HepG2 (cell line): ENCODE measurements around the gene FAS. TPM values are rescaled to one million over a fixed set of nuclear protein-coding genes. Genes with fewer than 3 reads are reported as not detected.
A peak's percentile ranks its signal among the peaks of the same experiment; 100 is the strongest.
"Not testable (repeated sequence)": the region's sequence is repeated elsewhere in the genome, so short reads cannot be mapped to it uniquely, and the experiment has no call there.

Experiments used
- ATAC-seq: fragments of 200-7000 bp; cut with Tn5 transposase; 3 replicates; pipeline ENCODE4 v1.9.1; 2020; ENCODE audit warnings: mild to moderate bottlenecking, moderate library complexity
- BruUV-seq: library from RNA; stranded (reverse); fragments of 400-500 nt; replicated peaks from 2 replicates; lab custom pipeline; 2021; lab: Mats Ljungman, UMichigan
- CTCF ChIA-PET: fragments of 300-600 bp; formaldehyde crosslinking; extraction: SDS; loops from one replicate; lab custom pipeline; 2021; ENCODE audit warnings: low total read pairs, inconsistent platforms, low intra/inter-chr PET ratio; lab: Yijun Ruan, JAX
- POLR2A ChIA-PET: fragments of 350-600 bp; sonication (Branson Sonifier 250); formaldehyde crosslinking; loops from one replicate; lab custom pipeline; 2020; ENCODE audit warnings: antibody characterized with exemption, inconsistent platforms; lab: Yijun Ruan, JAX
- DNase-seq: peaks from one replicate; pipeline ENCODE4 v3.0.0-alpha.2; 2015; ENCODE audit warnings: low spot score
- FAIRE-seq: peaks from 3 replicates; lab custom pipeline; 2011; peaks lifted over from hg19 to GRCh38; lab: Jason Lieb, UNC
- H2AFZ ChIP-seq: one replicate; pipeline ENCODE4 v1.6.1; 2011; ENCODE audit warnings: low read length, inconsistent platforms
- H3K27ac ChIP-seq: fragments of 300-600 bp; 3 replicates; pipeline ENCODE4 v1.8.0; 2011; ENCODE audit warnings: mixed run types, mild to moderate bottlenecking, mixed read lengths, low read length, inconsistent platforms; ENCODE audit not compliant: insufficient read depth; ENCODE audit errors: extremely low read length
- H3K27me3 ChIP-seq, 2 experiments: fragments of 200-600 bp in 1 of 2; 2 replicates in 1 of 2; 3 replicates in 1 of 2; pipeline versions ENCODE4 v1.6.0 to v1.8.0; 2011; ENCODE audit warnings: low read length in 2 of 2, mild to moderate bottlenecking in 2 of 2, moderate library complexity in 2 of 2, inconsistent platforms in 1 of 2; ENCODE audit not compliant: insufficient read depth in 2 of 2, control insufficient read depth in 1 of 2
- H3K36me3 ChIP-seq, 2 experiments: fragments of 200-600 bp in 1 of 2; replicated peaks in 1 of 2; 2 replicates in 1 of 2; 3 replicates in 1 of 2; pipeline versions ENCODE4 v1.5.1 to v1.8.0; 2011; ENCODE audit warnings: low read length in 2 of 2, inconsistent platforms in 1 of 2; ENCODE audit not compliant: insufficient read depth in 2 of 2, control insufficient read depth in 1 of 2
- H3K4me1 ChIP-seq: 2 replicates; pipeline ENCODE4 v1.5.1; 2012; ENCODE audit warnings: low read length, inconsistent platforms; ENCODE audit not compliant: insufficient read depth
- H3K4me2 ChIP-seq: 2 replicates; pipeline ENCODE4 v1.6.0; 2011; ENCODE audit warnings: low read depth, low read length, inconsistent platforms
- H3K4me3 ChIP-seq, 3 experiments: fragments of 200-600 bp in 1 of 3; sonication (generic), shearing (Covaris generic) in 1 of 3; replicated peaks in 1 of 3; 2 replicates each; pipeline ENCODE4 v1.5.1; 2011 to 2016; ENCODE audit warnings: low read length in 3 of 3, inconsistent platforms in 2 of 3, low read depth in 2 of 3, mild to moderate bottlenecking in 2 of 3, control low read depth in 1 of 3, mixed read lengths in 1 of 3; ENCODE audit not compliant: insufficient read depth in 1 of 3
- H3K79me2 ChIP-seq: one replicate; pipeline ENCODE4 v1.6.1; 2011; ENCODE audit warnings: low read length, inconsistent platforms; ENCODE audit not compliant: insufficient read depth
- H3K9ac ChIP-seq: 2 replicates; pipeline ENCODE4 v1.6.0; 2011; ENCODE audit warnings: mild to moderate bottlenecking, low read depth, low read length, inconsistent platforms; ENCODE audit not compliant: insufficient read depth
- H3K9me3 ChIP-seq: 2 replicates; pipeline ENCODE4 v1.5.1; 2012; ENCODE audit warnings: mild to moderate bottlenecking, low read length
- H4K20me1 ChIP-seq: 2 replicates; pipeline ENCODE4 v1.6.0; 2011; ENCODE audit warnings: inconsistent platforms, mild to moderate bottlenecking, low read length, moderate library complexity; ENCODE audit not compliant: insufficient read depth
- CHD4 ChIP-seq: fragments of 200-600 bp; sonication (generic); IDR thresholded peaks from 2 replicates; pipeline ENCODE4 v1.7.0; 2017; ENCODE audit warnings: mild to moderate bottlenecking, low read length, borderline replicate concordance
- GFI1 ChIP-seq: sonication (generic); formaldehyde crosslinking; IDR thresholded peaks from 2 replicates; pipeline ENCODE4 v1.5.0; 2020; ENCODE audit warnings: missing genetic modification reagents, mild to moderate bottlenecking, borderline replicate concordance
- HOXA7 ChIP-seq: sonication (generic); formaldehyde crosslinking; IDR thresholded peaks from 2 replicates; pipeline ENCODE4 v1.8.1; 2022; ENCODE audit warnings: mild to moderate bottlenecking, missing genetic modification reagents, moderate library complexity
- NFRKB ChIP-seq: fragments of 450-650 bp; IDR thresholded peaks from 2 replicates; pipeline ENCODE4 v1.6.1; 2017
- PHF21A ChIP-seq: sonication (generic); formaldehyde crosslinking; IDR thresholded peaks from 2 replicates; pipeline ENCODE4 v1.5.0; 2020; ENCODE audit warnings: mild to moderate bottlenecking, missing genetic modification reagents
- RFXAP ChIP-seq: sonication (generic); formaldehyde crosslinking; IDR thresholded peaks from 2 replicates; pipeline ENCODE4 v1.4.0; 2020; ENCODE audit warnings: missing genetic modification reagents, borderline replicate concordance
- SOX6 ChIP-seq, 2 experiments: fragments of 450-650 bp in 1 of 2; sonication (generic) in 1 of 2; formaldehyde crosslinking in 1 of 2; IDR thresholded peaks; 2 replicates each; pipeline versions ENCODE4 v1.4.0 to v1.6.1; 2017 to 2020; ENCODE audit warnings: antibody characterized with exemption in 1 of 2, mild to moderate bottlenecking in 1 of 2, missing genetic modification reagents in 1 of 2
- ZEB1 ChIP-seq: IDR thresholded peaks from 2 replicates; pipeline ENCODE4 v1.6.1; 2012; ENCODE audit warnings: mild to moderate bottlenecking, low read depth, inconsistent platforms; ENCODE audit not compliant: insufficient replicate concordance
- ZKSCAN1 ChIP-seq: fragments of 150-350 bp; IDR thresholded peaks from 2 replicates; pipeline ENCODE4 v1.6.1; 2014; ENCODE audit warnings: low read length
- ZNF709 ChIP-seq: sonication (generic); formaldehyde crosslinking; IDR thresholded peaks from 2 replicates; pipeline ENCODE4 v1.5.0; 2020; ENCODE audit warnings: mild to moderate bottlenecking, missing genetic modification reagents
- WGBS: methylation state at CpG from one replicate; pipeline ENCODE4 v1.1.6; 2017; ENCODE audit warnings: low lambda C conversion rate; 5-methylcytosine and 5-hydroxymethylcytosine counted together
- in situ Hi-C: cut with HindIII; loops from 2 replicates; pipeline ENCODE4 v1.10.0; 2017; ENCODE audit warnings: low pct_unique_long_range_greater_than_20kb; ENCODE audit not compliant: extremely low pct_ligation_motif_present
- intact Hi-C: fragments of 100-400 bp; cut with micrococcal nuclease; formaldehyde crosslinking; loops from one replicate; pipeline ENCODE4 v1.10.0; 2022; ENCODE audit not compliant: unreplicated experiment
- polyA plus RNA-seq, 8 experiments: library from polyadenylated mRNA; depleted of rRNA in 3 of 8; stranded (reverse) in 7 of 8; unstranded in 1 of 8; fragments of >200 nt; fragmentation: Illumina TruSeq in 4 of 8; extraction: Trizol in 4 of 8; gene quantifications; 2 replicates each; pipeline versions ENCODE4 v1.2.1 to v1.2.3, GENCODE V29; 2011 to 2016; ENCODE audit warnings: low read depth in 4 of 8, missing spikeins in 1 of 8, mixed read lengths in 1 of 8; ENCODE audit not compliant: insufficient read depth in 1 of 8
- total RNA-seq, 5 experiments: library from RNA; depleted of rRNA; stranded (reverse); fragments of >200 nt; fragmentation: Illumina TruSeq; extraction: Trizol; gene quantifications; 2 replicates each; pipeline ENCODE4 v1.2.3, GENCODE V29; 2016; ENCODE audit warnings: low read depth in 1 of 5

The FAS gene
- total and polyA plus RNA-seq, 2 of the 13 experiments (the other 11 are each of a cell fraction or from before 2014, with no cell fraction given) = 5.9 to 17.9 TPM

DNA sequence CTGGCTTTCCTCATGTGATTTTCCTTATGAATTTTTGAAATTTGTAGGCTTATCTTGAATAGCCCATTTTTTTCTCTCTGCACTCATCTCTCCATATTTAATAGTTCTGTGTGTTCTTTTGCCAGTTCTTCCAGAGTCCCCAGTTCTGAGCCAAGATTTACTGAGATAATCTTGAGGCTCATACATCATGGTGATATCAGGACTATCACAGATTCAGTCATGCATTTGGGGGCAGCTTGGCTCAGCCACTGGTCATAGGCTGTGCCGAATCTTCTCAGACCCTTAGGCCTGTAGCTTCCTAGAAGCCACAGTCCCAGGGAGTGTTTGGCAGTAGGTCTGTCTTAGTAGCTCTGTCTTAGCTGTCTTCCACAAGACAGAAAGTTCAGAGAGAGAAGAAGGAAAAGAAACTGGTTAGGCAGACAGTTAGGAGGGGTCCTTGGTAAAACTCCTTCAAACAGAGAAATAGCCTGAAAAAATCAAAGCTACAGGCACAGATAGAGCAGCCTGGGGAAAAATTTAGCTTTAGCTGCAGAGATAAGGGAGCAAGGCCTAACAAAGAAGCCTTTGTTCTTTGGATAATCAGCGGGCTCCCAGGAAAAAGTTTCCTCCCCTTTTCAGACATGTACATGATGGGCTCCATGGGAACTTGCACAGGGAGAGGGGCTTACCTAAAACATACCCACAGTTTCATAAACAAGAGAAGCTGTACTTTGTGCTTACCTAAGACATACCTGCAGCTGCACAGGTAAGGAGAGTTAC, 29.1 kb downstream of the FAS start:
- Histone ChIP-seq H3K9me3 (peaks cover 3% of the 10 kb centered on the region; the same call in 1 of the 2 replicates), H4K20me1 (no peaks in the 10 kb centered on the region), H2AFZ (no peak overlapping the region), H3K27me3 (no peaks in the 10 kb centered on the region), H3K4me1 (peaks cover 11% of the 10 kb centered on the region), H3K79me2 (no peaks in the 10 kb centered on the region), H3K4me2 (peak overlapping the region; percentile 33; the same call in 1 of the 2 replicates), H3K9ac (no peak overlapping the region), H3K27ac (peak overlapping the region; percentile 22), H3K4me3 (no peak overlapping the region), H3K36me3 (no peaks in the 10 kb centered on the region)
- in situ Hi-C loops (no loop called here), intact Hi-C loops (loop anchor here (1.0 to 10.0 kb wide), 3 partner anchors 10 to 535 kb away; partner anchors contain the start of gene STAMBPL1)
- DNase-seq (peak; percentile 60), FAIRE-seq (no peak), ATAC-seq (peak; percentile 83)
- WGBS = 46% methylated on average over 2 of the region's 2 CpGs
- CTCF ChIA-PET = no interaction called here
- POLR2A ChIA-PET = no interaction called here
- TF ChIP-seq GFI1 (CRISPR knock-in tag) = peak; percentile 63
- TF ChIP-seq RFXAP (CRISPR knock-in tag) = no peak
- no peak for TF ChIP-seq SOX6 (IDR thresholded peaks at IDR 0.05)
- TF ChIP-seq SOX6 (CRISPR knock-in tag; IDR thresholded peaks at IDR 0.05) = no peak
- no peak for TF ChIP-seq ZNF709 (CRISPR knock-in tag)
- no peak for TF ChIP-seq CHD4
- TF ChIP-seq HOXA7 = no peak
- TF ChIP-seq NFRKB = no peak
- TF ChIP-seq ZKSCAN1 = no peak
- TF ChIP-seq PHF21A (CRISPR knock-in tag) = peak; percentile 38; the same call in 1 of the 2 replicates
- TF ChIP-seq ZEB1 = peak; percentile 57
- no TSS peak for BruUV-seq

DNA sequence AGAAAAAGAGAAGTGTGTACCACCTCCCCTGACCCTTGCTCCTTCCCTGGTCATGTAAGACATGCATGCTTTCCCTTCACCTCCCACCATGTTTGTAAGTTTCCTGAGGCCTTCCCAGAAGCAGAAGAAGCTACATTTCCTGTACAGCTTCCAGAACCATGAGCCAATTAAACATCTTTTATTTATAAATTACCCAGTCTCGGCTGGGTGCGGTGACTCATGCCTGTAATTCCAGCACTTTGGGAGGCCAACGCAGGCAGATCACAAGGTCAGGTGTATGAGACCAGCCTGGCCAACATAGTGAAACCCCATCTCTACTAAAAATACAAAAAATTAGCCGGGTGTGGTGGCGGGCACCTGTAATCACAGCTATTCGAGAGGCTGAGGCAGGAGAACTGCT, 30.9 kb downstream of the FAS start:
- FAIRE-seq, H3K4me2 ChIP-seq, H3K27me3 ChIP-seq, H3K36me3 ChIP-seq, H3K79me2 ChIP-seq, POLR2A ChIA-PET, CTCF ChIA-PET, H4K20me1 ChIP-seq, H3K27ac ChIP-seq, ATAC-seq, BruUV-seq, H3K9me3 ChIP-seq, H3K9ac ChIP-seq, H3K4me3 ChIP-seq, in situ Hi-C loops, H2AFZ ChIP-seq, DNase-seq: not testable (repeated sequence)
- intact Hi-C loops = loop anchor here (5.0 to 10.0 kb wide), 2 partner anchors 139 to 533 kb away; partner anchors contain the start of gene STAMBPL1
- WGBS = 98% methylated on average over 6 of the region's 6 CpGs
- peaks cover 11% of the 10 kb centered on the region for H3K4me1 ChIP-seq
